Vagina (tissue), 2 donors: ENCODE measurements around the gene NINJ2.

Source experiments
- CTCF ChIP-seq, 3 experiments: fragments of 450-650 bp in 2 of 3; fragments of 200-600 bp in 1 of 3; sonication (generic) in 1 of 3; IDR thresholded peaks; one replicate each; pipeline ENCODE4 v1.5.1; 2017 to 2019; ENCODE audit warnings: antibody characterized with exemption in 3 of 3, mild to moderate bottlenecking in 2 of 3, moderate library complexity in 2 of 3
- POLR2A ChIP-seq, 2 donors: fragments of 450-650 bp; IDR thresholded peaks; one replicate each; pipeline ENCODE4 v1.6.1; 2017; ENCODE audit warnings: antibody characterized with exemption in 2 of 2, mild to moderate bottlenecking in 2 of 2, moderate library complexity in 2 of 2

GRCh38 chr12:604956-605355, 58.3 kb downstream of the NINJ2 start:
- TF ChIP-seq CTCF (IDR thresholded peaks at IDR 0.05), result no peak
- no peak for TF ChIP-seq POLR2A (IDR thresholded peaks at IDR 0.05)
